ENCODE measurements around the gene LCE3C. TPM values are rescaled to one million over a fixed set of nuclear protein-coding genes. Genes with fewer than 3 reads are reported as not detected.

Gene LCE3C
- total RNA-seq, 2 donors from 2014 or later, result not detected

GRCh38 chr1:152621993-152622392 is 22.0 kb downstream of the LCE3C start:
- Histone ChIP-seq H3K4me1 (no peaks in the 10 kb centered on the region), H3K9me3 (no peaks in the 10 kb centered on the region), H3K27ac (no peak overlapping the region), H3K36me3 (no peaks in the 10 kb centered on the region), H3K4me3 (no peak overlapping the region), H3K27me3 (no peaks in the 10 kb centered on the region), H3K9ac (ENCODE audit: low read depth in 2 of 2, low read length in 2 of 2) (no peak overlapping the region)
- intact Hi-C loops (cut with DNase I), result no loop called here
- DNase-seq, result no peak
- TF ChIP-seq CTCF (IDR thresholded peaks at IDR 0.05), result no peak

GRCh38 chr1:152622803-152623202 is 22.8 kb downstream of the LCE3C start, which contains the start of gene LCE3A:
LCE3A (minus strand) TSS chr1:152623103; CDS start chr1:152623103, 0 bp downstream.
- intact Hi-C loops (cut with DNase I), result no loop called here
- Histone ChIP-seq H3K9me3 (no peaks in the 10 kb centered on the region), H3K36me3 (no peaks in the 10 kb centered on the region), H3K27ac (no peak within 1 kb of the TSS), H3K27me3 (no peaks in the 10 kb centered on the region), H3K4me1 (no peaks in the 10 kb centered on the region), H3K9ac (ENCODE audit: low read depth in 2 of 2, low read length in 2 of 2) (no peak within 1 kb of the TSS), H3K4me3 (no peak within 1 kb of the TSS)
- no peak for DNase-seq
- no peak for TF ChIP-seq CTCF (IDR thresholded peaks at IDR 0.05)

GRCh38 chr1:152623203-152623844 is 23.3 kb downstream of the LCE3C start:
- Histone ChIP-seq H3K4me3 (no peak overlapping the region), H3K36me3 (no peaks in the 10 kb centered on the region), H3K27me3 (no peaks in the 10 kb centered on the region), H3K4me1 (no peaks in the 10 kb centered on the region), H3K27ac (no peak overlapping the region), H3K9me3 (no peaks in the 10 kb centered on the region), H3K9ac (ENCODE audit: low read depth in 2 of 2, low read length in 2 of 2) (no peak overlapping the region)
- no peak for DNase-seq
- TF ChIP-seq CTCF (IDR thresholded peaks at IDR 0.05), result no peak
- intact Hi-C loops (cut with DNase I), result no loop called here

- no peak overlapping the region for H3K4me3 ChIP-seq
- no peak for TF ChIP-seq CTCF (IDR thresholded peaks at IDR 0.05)
- no peak for DNase-seq
- no peaks in the 10 kb centered on the region for H3K4me1 ChIP-seq
- H3K9me3 ChIP-seq, result no peaks in the 10 kb centered on the region
- H3K27ac ChIP-seq, result no peak overlapping the region
- H3K27me3 ChIP-seq, result no peaks in the 10 kb centered on the region
- no peak overlapping the region for H3K9ac ChIP-seq (ENCODE audit: low read depth in 2 of 2, low read length in 2 of 2)
- no peaks in the 10 kb centered on the region for H3K36me3 ChIP-seq
- intact Hi-C loops (cut with DNase I), result no loop called here
These were observed 26.7 kb downstream of the LCE3C start for GRCh38 chr1:152626744-152627143.

- TF ChIP-seq CTCF (IDR thresholded peaks at IDR 0.05), result no peak
- no peaks in the 10 kb centered on the region for H3K36me3 ChIP-seq
- no peak overlapping the region for H3K9ac ChIP-seq (ENCODE audit: low read depth in 2 of 2, low read length in 2 of 2)
- H3K4me1 ChIP-seq, result no peaks in the 10 kb centered on the region
- no peak overlapping the region for H3K4me3 ChIP-seq
- DNase-seq, result no peak
- no peak overlapping the region for H3K27ac ChIP-seq
- H3K27me3 ChIP-seq, result no peaks in the 10 kb centered on the region
- no peaks in the 10 kb centered on the region for H3K9me3 ChIP-seq
- intact Hi-C loops (cut with DNase I), result loop anchor here (10.0 kb wide), 1 partner anchor 56 kb away; no protein-coding TSS in a partner anchor
These were observed 30.6 kb downstream of the LCE3C start for GRCh38 chr1:152630596-152630995.

All from colonic mucosa (tissue), 4 donors.